GM12891 (cell line): ENCODE measurements around the gene LRP1-AS.

Source experiments
- POLR2A ChIP-seq: IDR thresholded peaks from 2 replicates; pipeline ENCODE4 v1.6.1; 2011; ENCODE audit warnings: low read depth, low read length, control low read depth
- POLR2AphosphoS5 ChIP-seq: IDR thresholded peaks from 2 replicates; pipeline ENCODE4 v1.6.1; 2011; ENCODE audit warnings: low read depth, low read length, control low read depth
- POU2F2 ChIP-seq: IDR thresholded peaks from 2 replicates; pipeline ENCODE4 v1.6.1; 2011; ENCODE audit warnings: low read depth, mild to moderate bottlenecking, control low read depth, low read length, moderate library complexity
- SPI1 ChIP-seq: IDR thresholded peaks from 2 replicates; pipeline ENCODE4 v1.6.1; 2011; ENCODE audit warnings: low read depth, low read length, control low read depth
- TAF1 ChIP-seq: IDR thresholded peaks from 2 replicates; pipeline ENCODE4 v1.6.1; 2011; ENCODE audit warnings: low read depth, low read length, control low read depth

- TF ChIP-seq TAF1, result no peak
- no peak for TF ChIP-seq POLR2AphosphoS5
- no peak for TF ChIP-seq POLR2A
- TF ChIP-seq SPI1, result no peak
- no peak for TF ChIP-seq POU2F2
These were observed 28.7 kb upstream of the LRP1-AS start for GRCh38 chr12:57176139-57176477.
